SK-N-SH treated with all-trans-retinoic acid at 6 μM for 48 hours (cell line): Measurements from ENCODE around the gene BOD1L1.

ENCODE experiments used
- ATAC-seq: fragments of 200-7000 bp; cut with Tn5 transposase; 3 replicates; pipeline ENCODE4 v1.9.1; 2020; ENCODE audit warnings: mild to moderate bottlenecking, moderate library complexity
- ARNTL ChIP-seq: fragments of 450-650 bp; formaldehyde crosslinking; IDR thresholded peaks from 2 replicates; pipeline ENCODE4 v1.5.0; 2020; ENCODE audit warnings: low read depth, mild to moderate bottlenecking, moderate library complexity, borderline replicate concordance
- BACH2 ChIP-seq: fragments of 250-450 bp; sonication (Bioruptor Pico); IDR thresholded peaks from 2 replicates; pipeline ENCODE4 v1.9.0; 2021; ENCODE audit warnings: mild to moderate bottlenecking, borderline replicate concordance
- CREB5 ChIP-seq: fragments of 250-450 bp; sonication (Bioruptor Pico); IDR thresholded peaks from 2 replicates; pipeline ENCODE4 v1.5.1; 2020; ENCODE audit warnings: low read depth, mild to moderate bottlenecking, moderate library complexity
- CSDC2 ChIP-seq: fragments of 250-450 bp; sonication (Bioruptor Pico); IDR thresholded peaks from 2 replicates; pipeline ENCODE4 v1.5.0; 2020; ENCODE audit warnings: mild to moderate bottlenecking, moderate library complexity
- CSRNP3 ChIP-seq: fragments of 250-450 bp; sonication (Bioruptor Pico); IDR thresholded peaks from 2 replicates; pipeline ENCODE4 v1.5.1; 2021; ENCODE audit warnings: mild to moderate bottlenecking, moderate library complexity
- ESRRG ChIP-seq: fragments of 250-450 bp; sonication (Bioruptor Pico); IDR thresholded peaks from 2 replicates; pipeline ENCODE4 v1.6.1; 2021; ENCODE audit warnings: mild to moderate bottlenecking
- GLIS3 ChIP-seq: fragments of 250-450 bp; sonication (Bioruptor Pico); IDR thresholded peaks from 2 replicates; pipeline ENCODE4 v1.5.0; 2020; ENCODE audit warnings: mild to moderate bottlenecking, moderate library complexity
- ISL1 ChIP-seq: fragments of 250-450 bp; sonication (Bioruptor Pico); IDR thresholded peaks from 2 replicates; pipeline ENCODE4 v2.1.2; 2022; ENCODE audit warnings: mild to moderate bottlenecking, moderate library complexity
- OSR1 ChIP-seq: fragments of 250-450 bp; sonication (Bioruptor Pico); IDR thresholded peaks from 2 replicates; pipeline ENCODE4 v1.8.0; 2022; ENCODE audit warnings: moderate library complexity, mild to moderate bottlenecking, inconsistent platforms
- PATZ1 ChIP-seq: fragments of 250-450 bp; sonication (Bioruptor Pico); IDR thresholded peaks from 2 replicates; pipeline ENCODE4 v1.8.0; 2020; ENCODE audit warnings: mild to moderate bottlenecking, moderate library complexity, borderline replicate concordance
- POU6F1 ChIP-seq: fragments of 250-450 bp; sonication (Bioruptor Pico); IDR thresholded peaks from 2 replicates; pipeline ENCODE4 v1.8.0; 2021; ENCODE audit warnings: low read depth, mild to moderate bottlenecking, moderate library complexity, borderline replicate concordance
- PPARA ChIP-seq: fragments of 250-450 bp; sonication (Bioruptor Pico); IDR thresholded peaks from 2 replicates; pipeline ENCODE4 v1.5.0; 2020; ENCODE audit warnings: mild to moderate bottlenecking, borderline replicate concordance
- RARB ChIP-seq: fragments of 250-450 bp; sonication (Bioruptor Pico); IDR thresholded peaks from 2 replicates; pipeline ENCODE4 v1.8.0; 2021; ENCODE audit warnings: mild to moderate bottlenecking, moderate library complexity
- SNAI2 ChIP-seq: fragments of 250-450 bp; sonication (Bioruptor Pico); IDR thresholded peaks from 2 replicates; pipeline ENCODE4 v1.5.0; 2020; ENCODE audit warnings: mild to moderate bottlenecking, moderate library complexity
- TCF4 ChIP-seq: fragments of 250-450 bp; sonication (Bioruptor Pico); IDR thresholded peaks from 2 replicates; pipeline ENCODE4 v1.8.0; 2021; ENCODE audit warnings: mild to moderate bottlenecking, moderate library complexity, borderline replicate concordance
- TOX ChIP-seq: fragments of 250-450 bp; sonication (Bioruptor Pico); IDR thresholded peaks from 2 replicates; pipeline ENCODE4 v1.8.0; 2021; ENCODE audit warnings: mild to moderate bottlenecking, moderate library complexity, borderline replicate concordance
- TSHZ2 ChIP-seq: fragments of 250-450 bp; sonication (Bioruptor Pico); IDR thresholded peaks from 2 replicates; pipeline ENCODE4 v1.5.0; 2020; ENCODE audit warnings: mild to moderate bottlenecking, moderate library complexity
- ZC3H10 ChIP-seq: fragments of 250-450 bp; sonication (Bioruptor Pico); IDR thresholded peaks from 2 replicates; pipeline ENCODE4 v1.5.1; 2021; ENCODE audit warnings: mild to moderate bottlenecking, moderate library complexity
- ZFP3 ChIP-seq: fragments of 250-450 bp; sonication (Bioruptor Pico); IDR thresholded peaks from 2 replicates; pipeline ENCODE4 v1.5.0; 2020; ENCODE audit warnings: mild to moderate bottlenecking, moderate library complexity
- ZFP30 ChIP-seq: fragments of 450-650 bp; formaldehyde crosslinking; IDR thresholded peaks from 2 replicates; pipeline ENCODE4 v1.5.0; 2022; ENCODE audit warnings: mild to moderate bottlenecking, moderate library complexity
- ZNF70 ChIP-seq: fragments of 450-650 bp; formaldehyde crosslinking; IDR thresholded peaks from 2 replicates; pipeline ENCODE4 v1.5.0; 2020; ENCODE audit warnings: mild to moderate bottlenecking, moderate library complexity
- ZNF8 ChIP-seq: fragments of 450-650 bp; formaldehyde crosslinking; IDR thresholded peaks from 2 replicates; pipeline ENCODE4 v1.5.0; 2020; ENCODE audit warnings: mild to moderate bottlenecking, moderate library complexity

Gene BOD1L1

GRCh38 chr4:13590766-13591165 lies 36.8 kb downstream of the BOD1L1 start:
- no peak for TF ChIP-seq TSHZ2 (CRISPR knock-in tag)
- no peak for TF ChIP-seq PATZ1 (CRISPR knock-in tag)
- no peak for TF ChIP-seq ZC3H10 (CRISPR knock-in tag)
- no peak for TF ChIP-seq ZNF70 (CRISPR knock-in tag)
- no peak for TF ChIP-seq RARB (CRISPR knock-in tag)
- no peak for TF ChIP-seq ZNF8 (CRISPR knock-in tag)
- no peak for TF ChIP-seq ISL1 (CRISPR knock-in tag)
- TF ChIP-seq ZFP3: no peak
- TF ChIP-seq BACH2 (CRISPR knock-in tag): no peak
- TF ChIP-seq OSR1: no peak
- no peak for TF ChIP-seq GLIS3 (CRISPR knock-in tag)
- TF ChIP-seq CSDC2 (CRISPR knock-in tag): no peak
- no peak for TF ChIP-seq CSRNP3 (CRISPR knock-in tag)
- no peak for TF ChIP-seq PPARA
- TF ChIP-seq SNAI2 (CRISPR knock-in tag): no peak
- no peak for TF ChIP-seq ARNTL (CRISPR knock-in tag)
- TF ChIP-seq CREB5 (CRISPR knock-in tag): no peak
- TF ChIP-seq, all 23 proteins: peak for 0
- no peak for ATAC-seq

- TF ChIP-seq BACH2 (CRISPR knock-in tag) (no peak), TOX (no peak), RARB (CRISPR knock-in tag) (no peak), CSRNP3 (CRISPR knock-in tag) (no peak), ZFP30 (CRISPR knock-in tag) (no peak), OSR1 (no peak), ARNTL (CRISPR knock-in tag) (no peak), POU6F1 (no peak), TCF4 (CRISPR knock-in tag) (no peak), ISL1 (CRISPR knock-in tag) (no peak), TSHZ2 (CRISPR knock-in tag) (no peak), ESRRG (CRISPR knock-in tag) (no peak), GLIS3 (CRISPR knock-in tag) (no peak)
- ATAC-seq: no peak
These were observed 38.6 kb downstream of the BOD1L1 start for GRCh38 chr4:13588954-13589353.
